ENCODE results near the gene USP10.

GRCh38 chr16:84692451-84693214 is 7.2 kb upstream of the USP10 start:
- no peak for TF ChIP-seq CTCF (conservative IDR thresholded peaks at IDR 0.05; ENCODE audit: low read depth, low read length)
- TF ChIP-seq EZH2 (IDR thresholded peaks at IDR 0.05; ENCODE audit: low read length, unreplicated experiment), result no peak

Measured in PC-3 (cell line).